ENCODE data around the gene BPIFB3.
"Not testable (repeated sequence)": the region's sequence is repeated elsewhere in the genome, so short reads cannot be mapped to it uniquely, and the experiment has no call there.

BPIFB3 gene

DNA sequence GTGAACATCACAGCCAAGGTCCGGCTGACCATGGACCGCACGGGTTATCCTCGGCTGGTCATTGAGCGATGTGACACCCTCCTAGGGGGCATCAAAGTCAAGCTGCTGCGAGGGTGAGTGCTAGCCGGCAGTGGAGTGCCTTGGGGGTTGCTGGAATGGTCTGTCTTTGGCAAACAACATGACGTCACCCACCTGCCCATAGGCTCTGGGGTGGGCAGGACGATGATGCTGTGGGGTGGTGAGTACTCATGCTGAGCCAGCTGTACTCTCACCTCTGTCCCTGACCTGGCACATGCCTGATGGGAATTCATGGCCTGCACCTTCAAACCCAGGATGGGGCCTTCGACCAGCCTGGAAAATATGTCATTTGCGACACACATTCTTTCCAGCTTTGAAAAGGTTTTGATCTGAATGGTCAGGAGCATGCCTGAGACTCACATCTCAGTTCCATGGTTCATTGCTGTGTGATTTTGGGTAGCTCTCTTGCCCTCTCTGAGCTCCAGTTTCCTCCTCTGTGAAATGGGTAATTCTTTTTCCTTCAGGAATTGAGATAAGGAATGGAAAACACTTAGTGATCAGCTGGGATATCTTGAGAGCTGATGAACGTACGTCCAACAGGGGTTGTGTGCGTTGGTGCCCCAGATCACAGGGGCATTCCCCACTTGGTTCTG, 32.5 kb downstream of the BPIFB3 start:
- DNase-seq (ENCODE audit: low read depth): no peak

DNA sequence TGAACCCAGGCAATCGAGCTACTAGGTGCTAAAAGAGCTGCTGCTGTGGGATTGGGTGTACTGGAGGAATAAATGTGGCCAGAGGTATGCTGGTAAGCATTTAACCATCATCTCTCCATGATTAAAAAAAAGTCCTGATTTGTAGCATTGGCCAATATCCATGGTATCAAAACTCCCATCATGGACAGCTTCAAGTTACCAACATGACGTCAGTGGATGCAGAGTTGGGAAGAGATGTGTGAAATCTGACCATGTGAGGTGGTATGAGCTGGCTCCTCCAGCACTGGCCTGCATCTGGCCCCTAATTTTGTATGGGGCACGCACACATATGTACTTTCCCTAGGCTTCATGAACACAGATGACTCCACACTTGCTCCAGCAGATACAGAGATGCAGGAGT, 37.4 kb downstream of the BPIFB3 start:
- no peak for DNase-seq (ENCODE audit: low read depth)

DNA sequence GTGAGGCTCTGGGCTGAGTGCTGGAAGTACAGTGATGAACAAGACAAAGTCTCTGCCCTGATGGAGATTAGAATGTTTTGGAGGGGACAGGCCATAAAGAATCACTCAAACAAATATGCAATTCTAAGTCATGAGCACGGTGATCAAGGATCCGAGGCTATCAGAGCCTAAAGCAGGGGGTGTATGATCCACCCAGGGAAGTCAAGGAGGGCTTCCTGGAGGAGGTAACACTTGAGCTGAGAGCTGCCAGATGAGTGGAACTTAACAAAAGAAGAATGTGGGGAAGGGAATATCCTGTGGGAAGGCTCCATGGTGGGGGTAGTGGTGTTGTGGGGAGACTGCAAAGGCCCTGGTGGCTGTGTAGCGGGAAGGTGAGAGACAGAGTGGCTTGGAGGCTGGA, 38.0 kb downstream of the BPIFB3 start:
- no peak for DNase-seq (ENCODE audit: low read depth)

DNA sequence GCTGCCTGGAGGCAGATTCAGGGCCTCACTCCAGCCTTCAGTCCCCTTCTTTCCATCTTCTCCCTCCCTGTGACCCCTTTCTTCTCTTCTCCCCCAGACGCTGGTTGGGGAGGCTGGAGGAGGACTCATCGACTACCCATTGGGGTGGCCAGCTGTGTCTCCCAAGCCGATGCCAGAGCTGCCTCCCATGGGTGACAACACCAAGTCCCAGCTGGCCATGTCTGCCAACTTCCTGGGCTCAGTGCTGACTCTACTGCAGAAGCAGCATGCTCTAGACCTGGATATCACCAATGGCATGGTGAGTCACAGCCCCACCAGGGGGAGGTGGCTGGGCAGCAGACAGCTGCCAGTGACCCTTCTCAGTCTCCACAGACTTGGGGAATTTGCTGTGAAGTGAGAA, 38.7 kb downstream of the BPIFB3 start:
- DNase-seq (ENCODE audit: low read depth): no peak

DNA sequence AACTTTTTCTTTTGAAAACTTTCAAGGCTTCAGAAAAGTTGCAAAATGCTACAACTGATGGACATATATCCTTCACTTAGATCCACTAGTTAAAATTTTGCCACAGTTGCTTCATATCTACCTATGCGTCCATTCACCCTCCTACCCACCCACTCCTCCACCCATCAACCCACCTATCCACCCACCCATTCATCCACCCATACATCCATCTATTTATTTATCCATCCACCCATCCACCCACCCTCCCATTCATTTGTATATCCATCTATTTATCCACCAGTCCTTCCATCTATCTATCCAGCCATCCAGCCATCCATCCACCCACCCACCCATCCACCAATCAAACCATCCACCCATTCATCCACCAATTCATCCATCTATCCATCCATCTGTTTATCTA, 39.4 kb downstream of the BPIFB3 start:
- no peak for DNase-seq (ENCODE audit: low read depth)

DNA sequence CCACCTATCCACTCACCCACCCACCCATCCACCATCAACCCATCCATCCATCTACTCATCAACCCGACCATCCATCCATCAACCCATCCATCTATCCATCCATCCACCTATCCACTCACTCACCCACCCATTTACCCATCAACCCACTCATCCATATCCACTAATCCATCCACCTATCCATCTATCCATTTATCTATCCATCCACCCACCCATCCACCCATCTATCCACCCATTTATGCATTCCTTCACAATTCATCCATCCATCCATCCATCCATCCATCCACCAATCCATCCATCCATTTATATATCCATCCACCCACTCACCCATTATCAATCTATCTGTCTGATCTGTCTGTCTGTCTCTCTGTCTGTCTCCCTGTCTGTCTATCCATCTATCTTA, 39.9 kb downstream of the BPIFB3 start:
- DNase-seq (ENCODE audit: low read depth): no peak

DNA sequence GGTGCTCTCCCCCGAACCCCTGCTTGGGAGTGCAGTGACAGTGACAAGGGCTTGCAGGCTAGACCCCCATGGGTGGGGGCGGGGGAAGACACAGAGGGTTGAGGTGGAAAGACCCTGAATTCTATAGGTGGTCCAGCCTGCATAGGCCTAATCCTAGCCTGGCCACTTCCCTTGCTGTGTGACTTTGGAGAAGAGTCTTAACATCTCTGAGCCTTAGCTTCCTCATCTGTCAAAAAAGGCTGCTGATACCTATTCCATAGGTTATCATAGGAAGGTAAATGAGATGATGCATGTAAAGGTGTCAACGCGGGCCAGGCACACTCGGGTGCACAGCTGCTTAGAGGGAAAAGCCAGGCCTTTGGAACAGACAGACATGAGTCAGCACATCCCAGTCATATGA, 41.5 kb downstream of the BPIFB3 start:
- DNase-seq (ENCODE audit: low read depth): no peak

DNA sequence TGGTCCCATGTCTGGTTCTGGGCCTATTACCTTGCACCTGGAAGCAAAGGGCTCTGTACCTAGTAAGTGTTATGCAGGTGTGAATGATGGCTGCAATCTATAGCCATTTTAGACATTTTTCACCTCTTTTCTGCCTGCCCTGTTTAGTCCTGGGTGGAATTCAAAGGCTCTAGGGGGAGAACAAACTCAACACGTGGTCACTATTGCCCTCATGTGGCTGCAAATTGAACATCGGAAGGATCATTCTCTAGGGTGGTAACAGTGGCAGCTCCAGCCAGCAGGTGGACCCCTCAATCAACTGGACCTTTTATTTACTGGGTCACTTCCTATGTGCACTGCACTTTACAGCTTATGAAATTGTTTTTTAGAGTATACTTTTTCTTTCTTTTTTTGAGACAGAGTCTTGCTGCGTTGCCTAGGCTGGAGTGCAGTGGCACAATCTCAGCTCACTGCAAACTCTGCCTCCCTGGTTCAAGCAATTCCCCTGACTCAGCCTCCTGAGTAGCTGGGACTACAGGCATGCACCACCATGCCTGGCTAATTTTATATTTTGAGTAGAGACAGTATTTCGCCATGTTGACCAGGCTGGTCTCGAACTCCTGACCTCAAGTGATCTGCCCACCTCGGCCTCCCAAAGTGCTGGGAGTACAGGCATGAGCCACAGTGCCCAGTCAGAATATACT, 42.3 kb downstream of the BPIFB3 start:
- DNase-seq (ENCODE audit: low read depth): peak; percentile 2

DNA sequence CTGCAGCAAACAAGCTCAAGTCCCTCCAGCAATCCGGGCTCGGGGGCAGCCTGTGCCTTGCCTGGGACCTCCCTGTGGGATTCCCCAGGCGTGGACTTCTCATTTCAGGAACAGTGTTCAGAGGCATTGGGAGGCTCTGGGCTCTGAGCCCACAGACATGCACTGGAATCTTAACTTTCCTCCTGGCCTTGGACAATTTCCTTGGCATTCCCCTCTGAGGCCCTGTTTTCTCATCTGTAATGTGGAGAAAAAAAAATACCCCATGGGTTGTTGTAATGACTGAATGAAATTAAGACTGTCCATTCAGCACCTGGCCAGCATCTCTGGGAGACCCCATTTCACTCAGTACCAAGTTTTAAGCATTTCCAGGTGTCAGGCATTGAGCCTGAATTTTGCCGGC, 43.3 kb downstream of the BPIFB3 start:
- DNase-seq (ENCODE audit: low read depth): no peak

GRCh38 chr20:33099843-33100538, 46.3 kb downstream of the BPIFB3 start:
- no peak for DNase-seq (ENCODE audit: low read depth)

GRCh38 chr20:33103556-33103955, 49.9 kb downstream of the BPIFB3 start:
- DNase-seq (ENCODE audit: low read depth): no peak

GRCh38 chr20:33104336-33104735, 50.6 kb downstream of the BPIFB3 start:
- no peak for DNase-seq (ENCODE audit: low read depth)

DNA sequence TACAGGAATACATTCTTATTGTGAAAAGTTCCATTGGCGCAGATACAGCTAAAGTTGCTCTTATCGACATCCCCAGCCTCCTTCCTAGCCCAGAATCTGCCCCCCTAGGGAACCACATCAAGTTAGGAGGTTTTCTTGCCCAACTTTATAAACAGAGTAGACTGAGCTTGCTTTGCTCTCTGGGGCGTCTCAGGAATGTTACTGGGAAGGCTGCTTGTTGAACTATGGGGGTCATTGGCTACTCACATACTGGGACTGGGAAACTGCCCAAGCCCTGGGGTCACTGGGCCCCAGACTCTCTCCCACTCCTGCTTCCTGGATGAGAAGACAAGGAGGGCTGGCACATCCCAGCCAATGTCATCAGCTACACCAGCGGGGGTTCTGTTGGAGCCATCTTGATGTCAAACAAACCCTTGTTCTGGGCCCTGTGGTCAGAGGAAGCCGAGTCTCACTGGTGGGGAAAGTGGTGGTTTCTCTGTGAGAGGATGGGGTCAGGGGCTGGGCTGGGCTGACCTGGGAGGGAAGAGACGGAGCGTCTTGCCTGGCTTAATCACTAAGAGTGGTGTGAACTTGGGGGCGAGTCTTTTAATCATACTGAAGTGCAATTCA, 51.7 kb downstream of the BPIFB3 start:
- DNase-seq (ENCODE audit: low read depth): no peak

DNA sequence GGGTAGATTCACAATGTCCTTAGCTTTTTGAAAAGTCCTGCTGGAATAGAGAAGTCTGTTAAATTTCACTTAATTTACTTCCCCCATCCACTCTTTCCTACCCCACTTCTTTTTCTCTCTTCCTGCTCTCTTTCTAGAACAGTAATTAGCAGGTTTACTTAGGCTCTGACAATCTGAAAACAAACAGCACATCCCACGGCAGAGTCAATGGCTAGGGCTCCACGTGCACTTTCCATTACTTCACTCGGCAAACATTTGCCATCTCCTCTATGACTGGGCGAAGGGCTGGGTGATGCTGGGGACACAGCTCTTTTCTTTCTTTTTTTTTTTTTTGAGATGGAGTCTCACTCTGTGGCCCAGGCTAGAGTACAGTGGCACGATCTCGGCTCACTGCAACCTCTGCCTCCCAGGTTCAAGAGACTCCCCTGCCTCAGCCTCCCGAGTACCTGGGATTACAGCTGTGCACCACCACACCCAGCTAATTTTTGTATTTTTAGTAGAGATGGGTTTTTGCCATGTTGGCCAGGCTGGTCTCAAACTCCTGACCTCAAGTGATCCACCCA, 52.4 kb downstream of the BPIFB3 start:
- not testable (repeated sequence) for DNase-seq (ENCODE audit: low read depth)

- DNase-seq (ENCODE audit: low read depth): no peak
Measured at GRCh38 chr20:33108661-33109060, 55.0 kb downstream of the BPIFB3 start.

GRCh38 chr20:33110147-33110825, 56.6 kb downstream of the BPIFB3 start:
- no peak for DNase-seq (ENCODE audit: low read depth)

DNA sequence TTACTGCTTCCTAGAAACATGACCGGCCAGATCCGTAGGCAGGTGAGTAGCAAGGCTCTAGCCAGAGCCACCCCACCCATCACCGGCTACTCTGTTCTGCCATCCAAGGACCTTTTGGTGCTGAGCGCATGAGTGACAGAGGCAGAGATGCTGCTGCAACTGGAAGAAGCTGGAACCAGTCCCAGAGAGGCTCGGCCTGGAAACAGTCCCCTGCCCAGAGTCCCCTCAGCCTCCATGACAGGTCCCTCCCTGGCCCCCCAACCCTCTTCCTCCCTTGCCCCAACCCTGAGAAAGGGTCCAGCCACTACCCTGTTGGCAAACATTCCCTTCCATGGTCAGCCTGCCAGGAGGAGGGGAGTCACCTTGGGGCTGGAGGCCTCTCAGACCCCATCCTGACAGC, 57.6 kb downstream of the BPIFB3 start:
- DNase-seq (ENCODE audit: low read depth): no peak

DNA sequence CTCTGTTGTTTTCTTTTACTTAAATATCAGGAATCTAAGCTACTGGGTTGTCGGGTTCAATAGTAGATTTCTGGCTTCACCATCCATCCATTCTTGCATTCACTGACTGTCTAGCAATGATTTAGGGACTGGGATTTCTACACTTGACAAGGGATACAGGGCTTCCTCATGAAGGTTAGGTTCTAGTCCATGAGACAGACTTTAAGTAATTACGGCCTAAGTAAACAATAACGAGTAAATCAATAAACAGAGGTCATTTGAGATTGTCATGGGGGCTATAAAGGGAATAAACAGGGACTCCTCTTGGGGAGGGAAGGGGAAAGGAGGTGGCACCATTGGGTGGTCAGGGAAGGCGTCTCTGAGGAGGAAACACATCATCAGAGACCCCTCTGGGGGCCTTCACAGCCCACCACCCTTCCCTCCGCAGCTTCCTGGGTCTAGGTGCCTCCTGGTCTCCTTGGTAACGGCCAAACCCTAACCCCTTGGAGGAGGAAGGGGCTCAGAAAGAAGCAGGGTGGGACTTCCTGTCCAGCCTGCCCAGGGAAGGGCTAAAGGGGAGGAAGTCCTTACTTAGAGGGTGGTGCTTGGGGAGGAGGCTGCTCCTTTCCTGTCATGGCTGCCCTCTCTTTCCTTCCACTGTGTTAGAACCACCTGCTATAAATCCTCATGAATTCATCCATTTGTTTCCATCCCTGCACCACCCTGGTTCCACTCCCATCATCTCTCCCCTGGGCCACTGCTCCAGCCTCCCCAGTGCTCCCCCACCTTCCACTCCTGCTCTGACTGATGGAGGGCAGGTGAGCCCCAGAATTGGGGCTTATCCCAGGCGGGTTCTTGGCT, 59.1 kb downstream of the BPIFB3 start:
- no peak for DNase-seq (ENCODE audit: low read depth)

- DNase-seq (ENCODE audit: low read depth): no peak
Measured at GRCh38 chr20:33113387-33113908, 59.7 kb downstream of the BPIFB3 start.

GRCh38 chr20:33115501-33115900, 61.8 kb downstream of the BPIFB3 start:
- not testable (repeated sequence) for DNase-seq (ENCODE audit: low read depth)

Data from activated T-helper 1 cell treated with Interleukin-2 at 50 U/mL for 16 hours (primary cell).